Vagina (tissue), 2 donors: ENCODE results near the gene SPOPL. TPM values are rescaled to one million over a fixed set of nuclear protein-coding genes. Genes with fewer than 3 reads are reported as not detected.

Experiments used
- DNase-seq, 2 donors: peaks; one replicate each; pipeline ENCODE4 v3.0.0-alpha.2; 2017; ENCODE audit errors: extremely low spot score in 2 of 2
- H3K27ac ChIP-seq: fragments of 200-600 bp; sonication (generic); one replicate; pipeline ENCODE4 v1.5.1; 2019
- H3K27me3 ChIP-seq: fragments of 200-600 bp; sonication (generic); one replicate; pipeline ENCODE4 v1.5.1; 2019
- H3K36me3 ChIP-seq, 2 donors: fragments of 200-600 bp; sonication (generic); one replicate each; pipeline ENCODE4 v1.5.1; 2017 to 2019
- H3K4me1 ChIP-seq: fragments of 200-600 bp; sonication (generic); one replicate; pipeline ENCODE4 v1.5.1; 2019
- H3K4me3 ChIP-seq, 2 donors: fragments of 200-600 bp; sonication (generic); 1 replicate in 1 of 2; 2 replicates in 1 of 2; pipeline ENCODE4 v1.5.1; 2016 to 2019
- H3K9me3 ChIP-seq: fragments of 200-600 bp; sonication (generic); one replicate; pipeline ENCODE4 v1.5.1; 2019
- CTCF ChIP-seq, 3 experiments: fragments of 450-650 bp in 2 of 3; fragments of 200-600 bp in 1 of 3; sonication (generic) in 1 of 3; IDR thresholded peaks; one replicate each; pipeline ENCODE4 v1.5.1; 2017 to 2019; ENCODE audit warnings: antibody characterized with exemption in 3 of 3, mild to moderate bottlenecking in 2 of 3, moderate library complexity in 2 of 3
- POLR2A ChIP-seq, 2 donors: fragments of 450-650 bp; IDR thresholded peaks; one replicate each; pipeline ENCODE4 v1.6.1; 2017; ENCODE audit warnings: antibody characterized with exemption in 2 of 2, mild to moderate bottlenecking in 2 of 2, moderate library complexity in 2 of 2
- POLR2AphosphoS5 ChIP-seq, 2 donors: sonication (generic); formaldehyde crosslinking; IDR thresholded peaks; one replicate each; pipeline ENCODE4 v1.9.0; 2017; ENCODE audit warnings: antibody characterized with exemption in 2 of 2, mild to moderate bottlenecking in 2 of 2, low read depth in 1 of 2; ENCODE audit not compliant: insufficient read depth in 1 of 2
- intact Hi-C: fragments of 100-400 bp; cut with DNase I; formaldehyde crosslinking; loops from one replicate; pipeline ENCODE4 v1.15.1; 2023
- total RNA-seq: library from RNA; depleted of rRNA; stranded (reverse); fragments of >200 nt; gene quantifications from one replicate; pipeline ENCODE4 v1.2.3, GENCODE V29; 2016

The SPOPL gene
- total RNA-seq, 1 donor from 2014 or later = 20.1 TPM

GRCh38 chr2:138499684-138500083, 1.9 kb upstream of the SPOPL start:
- intact Hi-C loops = no loop called here
- no peak for DNase-seq

DNA sequence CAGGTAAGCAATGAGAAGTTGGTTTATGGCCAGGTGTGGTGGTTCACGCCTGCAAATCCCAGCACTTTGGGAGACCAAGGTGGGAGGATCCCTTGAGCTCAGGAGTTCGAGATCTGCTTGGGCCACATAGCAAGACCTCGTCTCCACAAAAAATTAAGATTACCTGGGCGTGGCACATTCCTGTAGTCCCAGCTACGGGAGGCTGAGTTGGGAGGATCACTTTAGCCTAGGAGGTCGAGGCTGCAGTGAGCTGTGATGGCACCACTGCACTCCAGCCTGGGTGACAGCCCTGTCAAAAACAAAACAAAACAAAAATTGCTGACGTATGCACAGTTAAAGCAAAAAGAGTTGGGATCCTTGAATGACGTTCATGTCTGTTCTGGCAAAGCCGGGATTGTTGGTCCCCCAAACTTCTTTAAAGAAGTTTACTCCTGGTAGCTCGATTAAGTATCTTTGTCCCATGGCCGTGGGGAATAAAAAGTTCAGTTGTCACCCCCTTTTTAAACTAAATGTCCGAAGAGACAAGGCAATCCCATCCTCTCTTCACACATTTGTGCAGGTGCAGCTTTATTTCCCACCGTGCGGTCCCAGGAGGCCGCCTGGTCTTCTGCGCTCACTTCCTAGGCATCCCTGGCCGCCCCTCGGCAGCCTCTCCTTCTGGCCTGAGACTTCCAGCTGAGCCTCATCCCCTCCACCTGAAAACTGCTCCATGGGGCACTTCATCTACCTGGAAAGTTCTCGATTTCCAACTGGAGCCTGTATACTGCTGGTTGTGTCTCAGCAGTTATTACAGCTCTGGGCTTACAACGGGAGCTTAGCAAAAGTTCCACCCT, 762 bp upstream of the SPOPL start:
- H3K36me3 ChIP-seq = no peaks in the 10 kb centered on the region
- no peaks in the 10 kb centered on the region for H3K27me3 ChIP-seq
- H3K27ac ChIP-seq = peak overlapping the region; percentile 94
- intact Hi-C loops = no loop called here
- H3K4me1 ChIP-seq = peaks cover 39% of the 10 kb centered on the region
- peak overlapping the region; percentile 91 to 94 for H3K4me3 ChIP-seq
- H3K9me3 ChIP-seq = no peaks in the 10 kb centered on the region
- DNase-seq = no peak
- no peak for TF ChIP-seq POLR2A (IDR thresholded peaks at IDR 0.05)
- no peak for TF ChIP-seq CTCF (IDR thresholded peaks at IDR 0.05)
- no peak for TF ChIP-seq POLR2AphosphoS5 (IDR thresholded peaks at IDR 0.05; ENCODE audit: insufficient read depth in 1 of 2, low read depth in 1 of 2)

More at GRCh38 chr2:138499684-138500083, 1.9 kb upstream of the SPOPL start:
- Histone ChIP-seq H3K36me3 (no peaks in the 10 kb centered on the region), H3K4me1 (peaks cover 29% of the 10 kb centered on the region), H3K4me3 (no peak overlapping the region), H3K9me3 (no peaks in the 10 kb centered on the region), H3K27ac (no peak overlapping the region), H3K27me3 (no peaks in the 10 kb centered on the region)
- TF ChIP-seq POLR2A (IDR thresholded peaks at IDR 0.05) (no peak), CTCF (IDR thresholded peaks at IDR 0.05) (no peak), POLR2AphosphoS5 (IDR thresholded peaks at IDR 0.05; ENCODE audit: insufficient read depth in 1 of 2, low read depth in 1 of 2) (no peak)

GRCh38 chr2:138502255-138503086, 901 bp downstream of the SPOPL start:
- Histone ChIP-seq H3K36me3 (no peaks in the 10 kb centered on the region), H3K4me3 (peak overlapping the region; percentile 91 to 94), H3K4me1 (peaks cover 46% of the 10 kb centered on the region), H3K9me3 (no peaks in the 10 kb centered on the region), H3K27ac (peak overlapping the region; percentile 94), H3K27me3 (no peaks in the 10 kb centered on the region)
- intact Hi-C loops = no loop called here
- TF ChIP-seq CTCF (IDR thresholded peaks at IDR 0.05) = no peak
- no peak for TF ChIP-seq POLR2AphosphoS5 (IDR thresholded peaks at IDR 0.05; ENCODE audit: insufficient read depth in 1 of 2, low read depth in 1 of 2)
- no peak for TF ChIP-seq POLR2A (IDR thresholded peaks at IDR 0.05)
- no peak for DNase-seq

DNA sequence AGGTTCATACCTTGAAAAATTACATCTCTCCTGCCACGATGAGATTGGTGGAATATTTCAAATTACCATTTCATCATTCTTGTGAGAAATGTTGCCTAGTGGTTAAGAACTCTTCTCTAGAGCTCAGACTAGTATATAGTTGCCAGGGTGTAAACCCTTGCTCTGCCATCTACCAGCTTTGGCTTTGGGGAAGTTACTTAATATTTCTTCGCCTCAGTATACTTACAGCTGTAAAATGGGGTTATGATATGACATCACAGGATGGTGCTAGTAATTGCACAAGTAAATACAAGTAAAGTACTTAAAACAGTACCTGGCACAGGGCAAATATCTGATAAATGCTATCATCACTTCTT, 1.5 kb downstream of the SPOPL start:
- TF ChIP-seq POLR2A (IDR thresholded peaks at IDR 0.05) (no peak), POLR2AphosphoS5 (IDR thresholded peaks at IDR 0.05; ENCODE audit: insufficient read depth in 1 of 2, low read depth in 1 of 2) (no peak), CTCF (IDR thresholded peaks at IDR 0.05) (no peak)
- intact Hi-C loops = no loop called here
- peaks cover 50% of the 10 kb centered on the region for H3K4me1 ChIP-seq

More for the DNA sequence above, 1.5 kb downstream of the SPOPL start:
- H3K4me3 ChIP-seq = peak overlapping the region; percentile 91 to 94
- DNase-seq = no peak
- H3K9me3 ChIP-seq = no peaks in the 10 kb centered on the region
- peak overlapping the region; percentile 94 for H3K27ac ChIP-seq
- H3K27me3 ChIP-seq = no peaks in the 10 kb centered on the region
- no peaks in the 10 kb centered on the region for H3K36me3 ChIP-seq
